Calu3 (cell line): ENCODE measurements around the gene NEAT1. TPM values are rescaled to one million over a fixed set of nuclear protein-coding genes. Genes with fewer than 3 reads are reported as not detected.

Source experiments
- BruUV-seq: library from RNA; stranded (reverse); fragments of 400-500 nt; replicated peaks from 2 replicates; lab custom pipeline; 2021; lab: Mats Ljungman, UMichigan
- CTCF ChIA-PET: fragments of 300-600 bp; sonication (Branson Sonifier 250); formaldehyde crosslinking; loops from one replicate; lab custom pipeline; 2022; ENCODE audit warnings: antibody characterized with exemption; lab: Charles Lee
- DNase-seq: peaks from one replicate; pipeline ENCODE4 v3.0.0; 2022
- H3K27ac Mint-ChIP-seq: one replicate; pipeline ENCODE4 v1.8.0; 2022; ENCODE audit warnings: mixed read lengths; ENCODE audit not compliant: unreplicated experiment
- H3K27me3 Mint-ChIP-seq: one replicate; pipeline ENCODE4 v1.8.0; 2022; ENCODE audit warnings: mixed read lengths; ENCODE audit not compliant: unreplicated experiment
- H3K36me3 Mint-ChIP-seq: one replicate; pipeline ENCODE4 v1.8.0; 2022; ENCODE audit warnings: mild to moderate bottlenecking, moderate library complexity, mixed read lengths; ENCODE audit not compliant: insufficient read depth, unreplicated experiment
- H3K4me1 Mint-ChIP-seq: one replicate; pipeline ENCODE4 v1.8.0; 2022; ENCODE audit warnings: mild to moderate bottlenecking, low read depth, mixed read lengths; ENCODE audit not compliant: unreplicated experiment
- H3K4me3 Mint-ChIP-seq: one replicate; pipeline ENCODE4 v1.8.0; 2022; ENCODE audit warnings: mild to moderate bottlenecking, low read depth, moderate library complexity, mixed read lengths; ENCODE audit not compliant: unreplicated experiment
- H3K9me3 Mint-ChIP-seq: one replicate; pipeline ENCODE4 v1.8.0; 2022; ENCODE audit warnings: low read depth, mixed read lengths; ENCODE audit not compliant: unreplicated experiment
- CTCF ChIP-seq: fragments of 200-600 bp; IDR thresholded peaks from one replicate; pipeline ENCODE4 v1.8.0; 2022; ENCODE audit warnings: antibody characterized with exemption; ENCODE audit not compliant: unreplicated experiment
- intact Hi-C: fragments of 100-400 bp; cut with micrococcal nuclease; formaldehyde crosslinking; loops from one replicate; pipeline ENCODE4 v1.10.0; 2022; ENCODE audit not compliant: unreplicated experiment
- total RNA-seq: library from RNA; stranded (reverse); gene quantifications from 2 replicates; pipeline ENCODE4 v1.2.3, GENCODE V29; 2022

The NEAT1 gene
- total RNA-seq, 1 experiment from 2014 or later = 605 TPM

GRCh38 chr11:65452806-65453490, 30.4 kb downstream of the NEAT1 start:
- DNase-seq = no peak
- Mint-ChIP-seq H3K4me1 (peaks cover 16% of the 10 kb centered on the region), H3K27ac (no peak overlapping the region), H3K4me3 (no peak overlapping the region), H3K27me3 (no peaks in the 10 kb centered on the region), H3K9me3 (no peaks in the 10 kb centered on the region), H3K36me3 (peaks cover 53% of the 10 kb centered on the region)
- BruUV-seq = no TSS peak
- CTCF ChIA-PET = interaction anchor here (0.6 kb wide), 1 partner anchor 16 kb away, joined by 3 read pairs; no protein-coding TSS in a partner anchor
- no peak for TF ChIP-seq CTCF
- intact Hi-C loops = no loop called here

- Mint-ChIP-seq H3K27me3 (no peaks in the 10 kb centered on the region), H3K27ac (peak overlapping the region; percentile 91), H3K36me3 (peaks cover 40% of the 10 kb centered on the region), H3K9me3 (no peaks in the 10 kb centered on the region), H3K4me3 (peak overlapping the region; percentile 94), H3K4me1 (peaks cover 16% of the 10 kb centered on the region)
- no TSS peak for BruUV-seq
- CTCF ChIA-PET = interaction anchor here (0.7 kb wide), 1 partner anchor 12 kb away, joined by 7 read pairs; no protein-coding TSS in a partner anchor
- DNase-seq = no peak
- no peak for TF ChIP-seq CTCF
- intact Hi-C loops = no loop called here
Measured at GRCh38 chr11:65454311-65454695, 31.7 kb downstream of the NEAT1 start.

GRCh38 chr11:65454696-65455456, 32.3 kb downstream of the NEAT1 start:
- H3K9me3 Mint-ChIP-seq = no peaks in the 10 kb centered on the region
- DNase-seq = peak; percentile 83
- peak overlapping the region; percentile 91 for H3K27ac Mint-ChIP-seq
- BruUV-seq = TSS peak; percentile 97
- intact Hi-C loops = no loop called here
- CTCF ChIA-PET = no interaction called here
- peaks cover 34% of the 10 kb centered on the region for H3K36me3 Mint-ChIP-seq
- H3K4me3 Mint-ChIP-seq = peak overlapping the region; percentile 94
- H3K27me3 Mint-ChIP-seq = no peaks in the 10 kb centered on the region
- peaks cover 16% of the 10 kb centered on the region for H3K4me1 Mint-ChIP-seq
- TF ChIP-seq CTCF = no peak

GRCh38 chr11:65456418-65456817, 33.8 kb downstream of the NEAT1 start:
- intact Hi-C loops = no loop called here
- DNase-seq = no peak
- Mint-ChIP-seq H3K36me3 (peaks cover 24% of the 10 kb centered on the region), H3K27me3 (no peaks in the 10 kb centered on the region), H3K4me3 (peak overlapping the region; percentile 94), H3K27ac (no peak overlapping the region), H3K4me1 (peaks cover 16% of the 10 kb centered on the region), H3K9me3 (no peaks in the 10 kb centered on the region)
- BruUV-seq = no TSS peak
- TF ChIP-seq CTCF = no peak
- CTCF ChIA-PET = no interaction called here
